Fibroblast of peridontal ligament (primary cell): ENCODE results near the gene YWHAE.
"Not testable (repeated sequence)": the region's sequence is repeated elsewhere in the genome, so short reads cannot be mapped to it uniquely, and the experiment has no call there.

ENCODE experiments used
- DNase-seq: peaks from one replicate; pipeline ENCODE4 v3.0.0-alpha.2; 2010; ENCODE audit errors: extremely low read depth

Gene YWHAE

DNA sequence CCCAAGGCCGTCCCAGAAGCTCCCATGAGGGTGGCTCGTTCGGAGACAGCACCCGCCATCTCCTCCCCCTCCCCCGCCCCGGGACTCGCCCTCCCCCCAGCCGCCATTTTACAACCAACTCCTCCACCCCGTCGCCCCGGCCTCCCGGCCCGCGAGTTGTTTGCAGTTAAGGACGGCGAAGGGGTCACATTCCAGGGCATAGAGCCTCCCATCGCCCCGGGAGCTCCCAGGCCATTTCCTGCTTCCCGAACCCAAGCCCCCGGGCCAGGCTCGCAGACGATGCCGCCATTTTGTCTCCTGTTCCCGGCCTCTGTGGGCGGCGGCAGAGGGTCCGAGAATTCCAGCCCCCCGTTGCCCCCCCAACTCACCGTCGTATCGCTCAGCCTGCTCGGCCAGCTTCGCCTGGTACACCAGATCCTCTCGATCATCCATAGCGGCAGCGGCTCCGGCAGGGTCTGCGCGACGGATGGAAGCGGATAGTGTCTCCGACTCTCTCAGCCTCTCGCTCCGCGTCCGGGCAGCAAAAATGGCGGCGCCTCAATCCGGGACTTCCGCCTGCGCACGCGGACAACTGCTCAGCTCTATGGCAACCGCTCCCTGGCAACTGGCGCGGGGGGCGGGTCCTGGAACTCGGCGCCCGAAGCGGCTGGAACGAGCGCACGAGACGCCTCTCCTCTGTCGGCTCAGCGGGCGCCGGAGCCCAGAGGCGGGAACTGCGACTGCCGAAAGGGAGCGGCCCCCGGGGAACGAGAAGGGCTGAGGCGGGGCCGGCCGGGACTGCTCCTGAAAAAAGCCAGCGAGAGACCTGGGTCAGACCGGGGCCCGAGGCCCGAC lies at the start of gene YWHAE:
Gene YWHAE, minus strand, starts transcription at position 544 of the 834 bp plus-strand sequence. Its CDS starts 112 bp downstream, at position 432.
- DNase-seq: peak; percentile 88

- DNase-seq: no peak
These were observed 49.5 kb upstream of the YWHAE start for GRCh38 chr17:1449412-1449967.

DNA sequence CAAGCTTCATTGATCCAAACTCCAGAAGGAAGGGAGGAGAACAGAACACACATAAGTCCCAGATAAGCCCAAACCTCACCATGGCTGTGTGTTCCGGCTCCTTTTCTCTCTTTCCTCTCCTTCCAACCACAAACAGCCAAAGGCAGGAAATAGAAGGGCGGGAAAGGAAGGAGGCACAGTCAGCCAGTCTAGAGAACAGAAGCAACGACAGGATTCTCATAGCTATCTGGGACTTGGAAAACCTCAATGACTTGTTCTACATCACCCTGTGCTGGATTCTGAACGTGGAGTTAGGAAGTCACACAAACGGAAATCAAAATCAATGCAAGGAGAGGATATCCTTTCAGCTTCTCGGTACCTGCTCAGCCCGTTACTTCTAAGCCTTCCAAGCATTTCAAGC lies 47.0 kb upstream of the YWHAE start:
- no peak for DNase-seq

DNA sequence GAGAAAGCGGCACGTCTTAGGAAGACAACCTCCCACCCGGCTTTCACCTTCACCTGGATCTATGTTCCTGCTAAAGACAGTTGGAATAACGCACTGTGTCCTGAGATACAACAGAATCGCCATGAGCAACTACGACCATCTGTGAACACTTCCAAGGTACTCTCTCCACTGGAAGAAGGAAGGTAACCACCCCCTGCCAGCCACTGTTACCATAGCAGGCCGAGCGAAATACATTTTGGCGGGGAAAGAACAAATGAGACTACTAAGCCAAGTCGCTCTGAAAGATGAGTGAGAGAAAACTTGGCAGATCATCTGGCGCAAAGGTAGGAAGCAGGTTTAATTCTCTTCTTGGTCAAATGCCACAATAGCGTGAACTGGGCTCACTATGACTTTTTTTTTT lies 46.2 kb upstream of the YWHAE start:
- no peak for DNase-seq

- not testable (repeated sequence) for DNase-seq
These were observed 45.7 kb upstream of the YWHAE start for GRCh38 chr17:1445695-1446094.

DNA sequence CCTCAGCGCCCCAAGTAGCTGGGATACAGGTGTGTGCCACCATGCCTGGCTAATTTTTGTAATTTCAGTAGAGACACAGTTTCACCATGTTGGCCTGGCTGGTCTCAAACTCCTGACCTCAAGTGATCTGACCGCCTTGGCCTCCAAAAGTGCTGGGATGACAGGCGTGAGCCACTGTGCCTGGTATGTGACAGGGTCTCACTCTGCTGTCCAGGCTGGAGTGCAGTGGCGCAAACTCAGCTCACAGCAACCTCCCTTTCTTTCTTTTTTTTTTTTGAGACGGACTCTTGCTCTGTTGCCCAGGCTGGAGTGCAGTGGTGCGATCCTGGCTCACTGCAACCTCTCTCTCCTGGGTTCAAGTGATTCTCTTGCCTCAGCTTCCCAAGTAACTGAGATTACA lies 42.7 kb upstream of the YWHAE start:
- DNase-seq: not testable (repeated sequence)

- no peak for DNase-seq
These were observed 42.2 kb upstream of the YWHAE start for GRCh38 chr17:1442187-1442586.

DNA sequence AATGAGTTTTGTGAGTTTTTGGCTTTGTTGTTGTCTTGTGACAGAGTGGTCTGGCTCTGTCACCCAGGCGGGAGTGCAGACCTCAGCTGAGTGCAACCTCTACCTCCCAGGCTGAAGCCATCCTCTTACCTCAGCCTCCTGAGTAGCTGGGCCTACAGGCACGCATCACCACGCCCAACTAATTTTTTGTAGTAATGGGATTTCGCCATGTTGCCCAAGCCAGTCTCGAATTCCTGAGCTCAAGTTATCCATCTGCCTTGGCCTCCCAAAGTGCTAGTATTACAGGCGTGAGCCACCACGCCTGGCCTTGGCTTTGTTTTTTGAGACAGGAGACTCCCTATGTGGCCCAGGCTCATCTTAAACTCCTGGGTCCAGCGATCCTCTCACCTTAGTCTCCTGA lies 40.9 kb upstream of the YWHAE start:
- no peak for DNase-seq

DNA sequence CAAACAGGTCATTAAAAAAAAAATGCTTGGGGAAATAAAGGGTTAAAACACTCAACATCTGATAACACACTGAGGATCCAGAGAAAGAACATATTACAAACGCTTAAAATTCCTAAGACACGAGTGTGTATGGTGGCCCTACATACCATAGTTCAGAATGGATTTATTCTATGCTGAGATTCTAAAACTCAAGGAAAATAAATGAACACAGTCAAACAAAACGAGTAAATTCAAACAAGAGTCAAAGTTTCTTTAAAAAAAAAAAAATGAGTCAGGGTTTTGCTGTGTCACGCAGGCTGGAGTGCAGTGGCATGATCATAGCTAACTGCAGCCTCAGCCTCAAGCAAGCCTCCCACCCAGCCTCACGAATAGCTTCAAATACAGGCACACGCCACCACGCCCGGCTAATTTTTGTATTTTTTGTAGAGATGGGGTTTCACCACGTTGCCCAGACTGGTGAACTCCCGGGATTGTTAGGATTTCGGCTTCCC lies 38.6 kb upstream of the YWHAE start:
- peak; percentile 63 for DNase-seq

- no peak for DNase-seq
These were observed 35.3 kb upstream of the YWHAE start for GRCh38 chr17:1435326-1435725.

GRCh38 chr17:1434150-1434549 lies 34.1 kb upstream of the YWHAE start:
- no peak for DNase-seq

DNA sequence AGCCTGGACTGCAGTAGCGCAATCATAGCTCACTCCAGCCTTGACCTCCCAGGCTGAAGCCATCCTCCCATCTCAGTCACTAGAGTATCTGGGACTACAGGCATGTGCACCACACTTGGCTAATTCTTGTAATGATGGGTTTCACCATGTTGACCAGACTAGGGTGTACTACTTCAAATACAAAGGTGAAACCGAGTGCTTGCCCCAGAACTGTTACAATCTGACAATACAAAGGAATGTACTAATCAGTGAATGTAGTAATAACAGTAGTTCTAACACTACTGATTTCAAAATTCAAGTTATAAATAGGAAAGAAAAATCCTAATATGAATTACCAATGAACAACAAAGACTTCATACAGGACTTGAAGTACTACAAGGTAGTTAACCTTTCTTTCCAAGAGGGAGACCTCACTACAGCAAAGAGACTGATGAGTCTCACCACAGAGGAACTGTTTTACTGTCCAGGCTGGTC lies 31.6 kb upstream of the YWHAE start:
- no peak for DNase-seq

DNA sequence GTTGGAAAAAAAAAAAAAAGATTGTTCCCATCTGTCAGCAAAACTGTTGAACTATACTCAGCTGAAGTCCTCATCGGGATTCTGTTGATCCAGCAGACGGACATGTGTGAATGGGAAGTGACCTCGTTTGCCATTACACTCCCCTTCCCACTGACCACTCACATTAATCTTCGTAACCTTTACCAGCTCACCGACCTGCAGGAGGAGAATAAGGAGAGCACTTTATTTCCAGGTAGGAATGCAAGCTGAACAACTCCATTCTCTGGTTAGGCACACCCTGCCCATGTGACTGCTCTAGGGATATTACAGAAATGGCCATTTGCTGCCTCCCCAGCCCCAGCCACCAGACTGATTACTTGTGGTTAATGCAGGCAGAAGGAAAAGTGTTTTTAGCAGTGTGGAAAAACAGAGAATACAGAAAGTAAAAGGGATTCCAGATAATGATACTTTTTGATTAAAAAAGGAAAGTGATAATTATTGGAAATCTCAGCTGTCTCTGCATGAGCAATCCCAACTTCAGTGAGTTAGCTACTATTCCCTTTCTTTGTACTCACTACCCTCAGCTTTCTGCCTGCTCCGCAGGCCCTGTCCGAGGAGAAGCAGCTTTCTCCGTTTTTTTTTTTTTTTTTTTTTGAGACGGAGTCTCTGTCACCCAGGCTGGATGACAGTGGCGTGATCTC lies 23.6 kb upstream of the YWHAE start:
- peak; percentile 8 for DNase-seq

GRCh38 chr17:1422885-1423284 lies 22.9 kb upstream of the YWHAE start:
- DNase-seq: peak; percentile 96

- DNase-seq: no peak
These were observed 21.4 kb upstream of the YWHAE start for GRCh38 chr17:1421470-1421869.

GRCh38 chr17:1420981-1421380 lies 21.0 kb upstream of the YWHAE start:
- no peak for DNase-seq

GRCh38 chr17:1420163-1420562 lies 20.1 kb upstream of the YWHAE start:
- DNase-seq: no peak

GRCh38 chr17:1418476-1418875 lies 18.5 kb upstream of the YWHAE start:
- DNase-seq: not testable (repeated sequence)

GRCh38 chr17:1416414-1416813 lies 16.4 kb upstream of the YWHAE start:
- DNase-seq: no peak

DNA sequence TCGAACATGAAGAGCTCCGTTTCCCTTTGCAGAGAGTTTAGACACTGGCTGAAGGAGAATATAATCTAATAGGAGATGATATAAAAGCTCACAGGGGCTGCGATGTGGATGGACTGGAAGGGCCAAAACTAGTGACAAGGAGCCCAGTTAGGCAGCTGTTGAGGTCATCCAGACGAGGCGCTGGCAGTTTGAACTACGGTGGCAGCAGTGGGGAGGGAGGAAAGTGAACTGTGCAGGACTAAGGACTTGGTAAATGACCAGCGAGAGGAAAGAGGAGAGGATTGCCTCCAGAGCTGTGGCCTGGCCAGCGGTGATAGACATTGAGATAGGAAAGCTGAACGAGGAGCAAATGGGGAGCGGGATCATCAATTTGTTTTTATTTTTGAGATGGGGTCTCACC lies 14.6 kb upstream of the YWHAE start:
- no peak for DNase-seq

DNA sequence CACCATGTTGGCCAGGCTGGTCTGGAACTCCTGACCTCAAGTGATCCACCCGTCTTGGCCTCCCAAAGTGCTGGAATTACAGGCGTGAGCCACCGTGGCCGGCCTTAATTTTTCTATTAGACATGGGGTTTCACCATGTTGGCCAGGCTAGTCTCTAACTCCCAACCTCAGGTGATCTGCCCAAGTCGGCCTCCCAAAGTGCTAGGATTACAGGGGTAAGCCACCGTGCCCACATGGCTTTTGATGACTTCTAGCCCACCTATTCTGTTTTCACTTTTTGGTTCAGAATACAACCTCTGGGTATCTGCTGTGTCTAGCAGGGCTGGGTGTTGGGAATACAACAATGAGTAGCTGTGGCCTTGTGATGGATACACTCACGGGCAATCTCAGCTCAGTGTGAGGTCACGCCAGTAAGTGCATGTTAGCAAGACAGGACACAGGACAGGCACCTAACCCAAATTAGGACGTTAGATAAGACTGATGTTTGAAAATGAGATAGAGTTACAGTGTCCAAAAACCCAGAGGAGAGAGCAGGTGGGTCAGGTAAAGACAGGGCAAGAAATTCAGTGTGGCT lies 14.1 kb upstream of the YWHAE start:
- DNase-seq: no peak

DNA sequence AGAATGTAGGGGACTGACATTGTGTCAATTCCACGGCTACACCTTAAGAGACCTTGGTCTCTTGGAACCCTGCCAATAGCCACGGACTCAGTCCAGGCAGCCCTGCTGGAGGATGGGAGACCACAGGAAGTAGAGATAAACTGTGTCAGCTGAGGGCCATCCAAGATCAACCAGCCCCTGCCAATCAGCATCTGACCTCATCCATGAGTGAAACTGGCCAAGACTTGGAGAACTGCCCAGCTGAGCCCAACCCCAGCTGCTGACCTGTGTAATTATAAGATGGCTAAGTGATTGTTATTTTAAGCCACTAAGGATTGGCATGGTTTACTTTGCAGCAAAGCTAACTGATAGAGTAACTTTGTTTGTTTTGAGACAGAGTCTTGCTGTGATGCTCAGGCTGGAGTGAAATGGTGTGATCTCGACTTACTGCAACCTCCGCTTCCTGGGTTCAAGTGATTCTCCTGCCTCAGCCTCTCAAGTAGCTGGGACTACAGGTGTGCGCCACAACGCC lies 13.3 kb upstream of the YWHAE start:
- DNase-seq: peak; percentile 94
